GM23338 (cell line): ENCODE results near the gene DMBX1.

Experiments used
- CREB1 ChIP-seq: fragments of 250-450 bp; sonication (Bioruptor Pico); IDR thresholded peaks from 2 replicates; pipeline ENCODE4 v1.5.0; 2020; ENCODE audit warnings: low read depth, mild to moderate bottlenecking, moderate library complexity
- CTCF ChIP-seq, 2 experiments: fragments of 200-600 bp in 1 of 2; sonication (generic) in 1 of 2; conservative IDR thresholded peaks; 2 replicates each; pipeline versions ENCODE4 v1.5.1 to v1.6.1; 2016 to 2017; ENCODE audit warnings: antibody characterized with exemption in 2 of 2, low read depth in 2 of 2, mild to moderate bottlenecking in 2 of 2, moderate library complexity in 1 of 2
- EZH2 ChIP-seq: fragments of 200-600 bp; sonication (generic); IDR thresholded peaks from one replicate; pipeline ENCODE4 v1.8.0; 2017; ENCODE audit warnings: antibody characterized with exemption, mild to moderate bottlenecking, low read depth; ENCODE audit not compliant: unreplicated experiment
- EZH2phosphoT487 ChIP-seq: fragments of 200-600 bp; sonication (generic); IDR thresholded peaks from one replicate; pipeline ENCODE4 v1.8.1; 2018; ENCODE audit warnings: antibody characterized with exemption; ENCODE audit not compliant: unreplicated experiment
- JUNB ChIP-seq: IDR thresholded peaks from one replicate; pipeline ENCODE4 v1.6.1; 2016; ENCODE audit warnings: antibody characterized with exemption; ENCODE audit not compliant: unreplicated experiment
- NANOG ChIP-seq: IDR thresholded peaks from 2 replicates; pipeline ENCODE4 v1.6.1; 2016; ENCODE audit warnings: antibody characterized with exemption, borderline replicate concordance
- POLR2AphosphoS5 ChIP-seq: IDR thresholded peaks from 2 replicates; pipeline ENCODE4 v1.6.1; 2016; ENCODE audit warnings: antibody characterized with exemption, low read depth
- STAT1 ChIP-seq: IDR thresholded peaks from one replicate; pipeline ENCODE4 v1.6.1; 2016; ENCODE audit warnings: antibody characterized with exemption; ENCODE audit not compliant: unreplicated experiment
- ZNF114 ChIP-seq: fragments of 250-450 bp; sonication (Bioruptor Pico); IDR thresholded peaks from 2 replicates; pipeline ENCODE4 v1.5.0; 2020; ENCODE audit warnings: mild to moderate bottlenecking, moderate library complexity
- ZNF331 ChIP-seq: fragments of 250-450 bp; sonication (Bioruptor Pico); IDR thresholded peaks from 2 replicates; pipeline ENCODE4 v1.5.0; 2020; ENCODE audit warnings: low read depth, mild to moderate bottlenecking, moderate library complexity
- ZNF462 ChIP-seq: fragments of 250-450 bp; sonication (Bioruptor Pico); IDR thresholded peaks from 2 replicates; pipeline ENCODE4 v1.5.0; 2020; ENCODE audit warnings: mild to moderate bottlenecking, moderate library complexity
- TF ChIP-seq, protein P1 (sequence below): IDR thresholded peaks from one replicate; pipeline ENCODE4 v1.6.1; 2018; ENCODE audit warnings: antibody characterized with exemption; ENCODE audit not compliant: unreplicated experiment
- TF ChIP-seq, protein P2 (sequence below): IDR thresholded peaks from 2 replicates; pipeline ENCODE4 v1.6.1; 2016; ENCODE audit warnings: antibody characterized with exemption

DNA sequence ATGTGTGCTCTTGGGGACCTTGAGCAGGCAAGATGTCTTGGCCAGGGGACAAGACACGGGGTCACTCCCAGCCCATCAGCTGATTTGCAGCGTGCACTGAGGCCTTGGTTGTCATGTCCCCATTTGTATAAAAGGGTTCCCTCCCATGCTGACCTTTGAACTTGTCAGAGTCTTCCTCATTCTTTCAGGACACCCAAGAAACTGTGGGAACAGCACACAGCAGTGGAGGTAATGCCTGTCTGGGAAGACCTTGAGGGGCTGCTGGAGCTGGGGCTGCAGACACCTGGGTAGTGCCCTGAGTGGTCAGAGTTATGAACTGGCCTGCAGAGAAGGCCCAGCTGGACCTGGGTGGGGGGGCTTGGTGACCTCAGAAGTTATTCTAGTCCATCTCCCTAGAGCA is 49.2 kb upstream of the DMBX1 start:
- TF ChIP-seq, protein P1, sequence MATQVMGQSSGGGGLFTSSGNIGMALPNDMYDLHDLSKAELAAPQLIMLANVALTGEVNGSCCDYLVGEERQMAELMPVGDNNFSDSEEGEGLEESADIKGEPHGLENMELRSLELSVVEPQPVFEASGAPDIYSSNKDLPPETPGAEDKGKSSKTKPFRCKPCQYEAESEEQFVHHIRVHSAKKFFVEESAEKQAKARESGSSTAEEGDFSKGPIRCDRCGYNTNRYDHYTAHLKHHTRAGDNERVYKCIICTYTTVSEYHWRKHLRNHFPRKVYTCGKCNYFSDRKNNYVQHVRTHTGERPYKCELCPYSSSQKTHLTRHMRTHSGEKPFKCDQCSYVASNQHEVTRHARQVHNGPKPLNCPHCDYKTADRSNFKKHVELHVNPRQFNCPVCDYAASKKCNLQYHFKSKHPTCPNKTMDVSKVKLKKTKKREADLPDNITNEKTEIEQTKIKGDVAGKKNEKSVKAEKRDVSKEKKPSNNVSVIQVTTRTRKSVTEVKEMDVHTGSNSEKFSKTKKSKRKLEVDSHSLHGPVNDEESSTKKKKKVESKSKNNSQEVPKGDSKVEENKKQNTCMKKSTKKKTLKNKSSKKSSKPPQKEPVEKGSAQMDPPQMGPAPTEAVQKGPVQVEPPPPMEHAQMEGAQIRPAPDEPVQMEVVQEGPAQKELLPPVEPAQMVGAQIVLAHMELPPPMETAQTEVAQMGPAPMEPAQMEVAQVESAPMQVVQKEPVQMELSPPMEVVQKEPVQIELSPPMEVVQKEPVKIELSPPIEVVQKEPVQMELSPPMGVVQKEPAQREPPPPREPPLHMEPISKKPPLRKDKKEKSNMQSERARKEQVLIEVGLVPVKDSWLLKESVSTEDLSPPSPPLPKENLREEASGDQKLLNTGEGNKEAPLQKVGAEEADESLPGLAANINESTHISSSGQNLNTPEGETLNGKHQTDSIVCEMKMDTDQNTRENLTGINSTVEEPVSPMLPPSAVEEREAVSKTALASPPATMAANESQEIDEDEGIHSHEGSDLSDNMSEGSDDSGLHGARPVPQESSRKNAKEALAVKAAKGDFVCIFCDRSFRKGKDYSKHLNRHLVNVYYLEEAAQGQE = no peak
- TF ChIP-seq EZH2phosphoT487 (no peak), JUNB (no peak), CTCF (conservative IDR thresholded peaks at IDR 0.05; ENCODE audit: low read depth in 2 of 2) (no peak), POLR2AphosphoS5 (no peak), EZH2 (no peak), CREB1 (CRISPR knock-in tag) (no peak), ZNF331 (CRISPR knock-in tag) (no peak), STAT1 (no peak), ZNF462 (CRISPR knock-in tag) (no peak), ZNF114 (CRISPR knock-in tag) (no peak), NANOG (no peak)
- TF ChIP-seq, protein P2, sequence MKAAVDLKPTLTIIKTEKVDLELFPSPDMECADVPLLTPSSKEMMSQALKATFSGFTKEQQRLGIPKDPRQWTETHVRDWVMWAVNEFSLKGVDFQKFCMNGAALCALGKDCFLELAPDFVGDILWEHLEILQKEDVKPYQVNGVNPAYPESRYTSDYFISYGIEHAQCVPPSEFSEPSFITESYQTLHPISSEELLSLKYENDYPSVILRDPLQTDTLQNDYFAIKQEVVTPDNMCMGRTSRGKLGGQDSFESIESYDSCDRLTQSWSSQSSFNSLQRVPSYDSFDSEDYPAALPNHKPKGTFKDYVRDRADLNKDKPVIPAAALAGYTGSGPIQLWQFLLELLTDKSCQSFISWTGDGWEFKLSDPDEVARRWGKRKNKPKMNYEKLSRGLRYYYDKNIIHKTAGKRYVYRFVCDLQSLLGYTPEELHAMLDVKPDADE = no peak
